PFSK-1 (cell line): ENCODE data around the gene C8G.

Source experiments
- FOXP2 ChIP-seq: optimal IDR thresholded peaks from 2 replicates; pipeline ENCODE3; 2011; ENCODE audit warnings: borderline replicate concordance, control low read depth, inconsistent platforms; ENCODE audit not compliant: insufficient read depth; ENCODE audit errors: extremely low read length, extremely low read depth
- POLR2AphosphoS5 ChIP-seq: IDR thresholded peaks from 2 replicates; pipeline ENCODE4 v1.6.1; 2012; ENCODE audit warnings: low read depth, mild to moderate bottlenecking, control low read depth, low read length, moderate library complexity
- REST ChIP-seq, 2 experiments: IDR thresholded peaks; 2 replicates each; pipeline versions ENCODE4 v1.6.1 to v1.8.0; 2011 to 2012; ENCODE audit warnings: low read depth in 2 of 2, low read length in 2 of 2, control low read depth in 1 of 2, inconsistent platforms in 1 of 2, mild to moderate bottlenecking in 1 of 2, moderate library complexity in 1 of 2; ENCODE audit not compliant: insufficient read depth in 1 of 2
- SIN3A ChIP-seq: IDR thresholded peaks from 2 replicates; pipeline ENCODE4 v1.6.1; 2012; ENCODE audit warnings: mild to moderate bottlenecking, low read length, moderate library complexity, borderline replicate concordance; ENCODE audit not compliant: insufficient read depth
- TAF1 ChIP-seq: IDR thresholded peaks from 2 replicates; pipeline ENCODE4 v1.6.1; 2012; ENCODE audit warnings: low read length, control low read depth, borderline replicate concordance; ENCODE audit not compliant: insufficient read depth

Gene C8G

GRCh38 chr9:136903041-136903554, 41.9 kb upstream of the C8G start:
- TF ChIP-seq TAF1 (no peak), POLR2AphosphoS5 (no peak), SIN3A (no peak)

DNA sequence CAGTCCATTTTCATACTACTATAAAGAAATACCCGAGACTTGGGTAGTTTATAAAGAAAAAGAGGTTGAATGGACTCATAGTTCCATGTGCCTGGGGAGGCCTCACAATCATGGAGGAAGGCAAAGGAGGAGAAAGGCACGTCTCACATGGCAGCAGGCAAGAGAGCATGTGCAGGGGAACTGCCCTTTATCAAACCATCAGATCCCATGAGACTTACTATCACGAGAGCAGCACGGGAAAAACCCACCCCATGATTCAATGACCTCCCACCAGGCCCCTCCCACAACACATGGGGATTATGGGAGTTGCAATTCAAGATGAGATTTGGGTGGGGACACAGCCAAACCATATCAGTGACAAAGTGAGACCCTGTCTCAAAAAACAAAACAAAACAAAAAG, 38.8 kb upstream of the C8G start:
- TF ChIP-seq SIN3A, result no peak
- TF ChIP-seq REST (IDR thresholded peaks at IDR 0.05; ENCODE audit: insufficient read depth in 1 of 2, low read depth in 2 of 2, low read length in 2 of 2), result no peak
- TF ChIP-seq TAF1, result no peak
- no peak for TF ChIP-seq POLR2AphosphoS5
- no peak for TF ChIP-seq FOXP2

- TF ChIP-seq FOXP2 (no peak), TAF1 (no peak)
Measured at GRCh38 chr9:136907011-136907914, 37.8 kb upstream of the C8G start.

- no peak for TF ChIP-seq TAF1
- TF ChIP-seq REST (IDR thresholded peaks at IDR 0.05; ENCODE audit: insufficient read depth in 1 of 2, low read depth in 2 of 2, low read length in 2 of 2), result no peak
- TF ChIP-seq FOXP2, result no peak
- TF ChIP-seq SIN3A, result no peak
- TF ChIP-seq POLR2AphosphoS5, result no peak
Measured at GRCh38 chr9:136910197-136910900, 34.7 kb upstream of the C8G start.

- no peak for TF ChIP-seq REST (IDR thresholded peaks at IDR 0.05; ENCODE audit: insufficient read depth in 1 of 2, low read depth in 2 of 2, low read length in 2 of 2)
- TF ChIP-seq FOXP2, result no peak
- no peak for TF ChIP-seq POLR2AphosphoS5
Measured at GRCh38 chr9:136910901-136911245, 34.2 kb upstream of the C8G start.

DNA sequence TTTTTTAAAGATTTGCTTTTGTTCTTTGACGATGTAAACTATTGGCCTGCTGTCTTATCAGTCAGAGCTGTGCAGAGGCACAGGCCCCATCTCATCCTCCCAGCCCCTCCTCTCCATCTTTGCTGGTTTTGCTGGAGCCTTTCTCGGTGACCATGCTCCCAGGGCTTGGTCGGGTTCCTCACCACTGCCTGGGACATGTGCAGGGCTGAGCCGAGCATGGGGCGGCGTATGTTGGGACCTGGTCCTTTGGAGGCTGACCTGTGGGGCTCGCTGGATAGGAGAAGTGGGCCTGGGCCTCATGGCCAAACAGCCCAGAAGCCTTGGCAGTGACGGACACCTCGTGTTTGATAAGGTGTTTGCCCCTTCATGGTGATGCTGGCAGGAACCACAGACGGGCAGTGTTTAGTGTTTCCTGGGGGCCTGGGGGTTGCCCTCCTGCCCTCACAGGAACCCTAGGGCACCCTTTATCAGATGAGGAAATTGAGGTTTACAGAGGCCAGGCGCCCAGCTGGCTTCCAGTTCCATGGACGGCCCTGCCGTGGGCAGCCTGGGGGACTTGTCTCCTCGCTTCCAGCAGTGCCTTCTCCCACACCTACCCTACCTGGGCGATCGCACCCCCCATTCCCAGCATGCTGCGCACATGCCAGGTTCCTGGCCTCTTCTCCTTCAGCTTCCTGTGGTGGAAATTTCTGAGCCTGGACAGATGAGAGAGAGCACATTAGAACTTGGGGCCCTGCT, 31.2 kb upstream of the C8G start:
- TF ChIP-seq REST (IDR thresholded peaks at IDR 0.05; ENCODE audit: insufficient read depth in 1 of 2, low read depth in 2 of 2, low read length in 2 of 2), result no peak
- TF ChIP-seq POLR2AphosphoS5, result no peak
- TF ChIP-seq FOXP2, result no peak
- no peak for TF ChIP-seq SIN3A
- TF ChIP-seq TAF1, result no peak
